OCI-LY7 (cell line): ENCODE data around the gene TFG.

Source experiments
- EZH2phosphoT487 ChIP-seq: fragments of 200-600 bp; sonication (generic); IDR thresholded peaks from 2 replicates; pipeline ENCODE4 v1.6.1; 2018; ENCODE audit warnings: low read depth, borderline replicate concordance, mild to moderate bottlenecking, mixed run types, antibody characterized with exemption, low read length, moderate library complexity, mixed read lengths
- TF ChIP-seq, protein P1 (sequence below): fragments of 200-600 bp; sonication (generic); conservative IDR thresholded peaks from 2 replicates; pipeline ENCODE4 v1.5.1; 2014; ENCODE audit warnings: mild to moderate bottlenecking, antibody characterized with exemption, low read length, moderate library complexity, mixed read lengths

- TF ChIP-seq, protein P1, sequence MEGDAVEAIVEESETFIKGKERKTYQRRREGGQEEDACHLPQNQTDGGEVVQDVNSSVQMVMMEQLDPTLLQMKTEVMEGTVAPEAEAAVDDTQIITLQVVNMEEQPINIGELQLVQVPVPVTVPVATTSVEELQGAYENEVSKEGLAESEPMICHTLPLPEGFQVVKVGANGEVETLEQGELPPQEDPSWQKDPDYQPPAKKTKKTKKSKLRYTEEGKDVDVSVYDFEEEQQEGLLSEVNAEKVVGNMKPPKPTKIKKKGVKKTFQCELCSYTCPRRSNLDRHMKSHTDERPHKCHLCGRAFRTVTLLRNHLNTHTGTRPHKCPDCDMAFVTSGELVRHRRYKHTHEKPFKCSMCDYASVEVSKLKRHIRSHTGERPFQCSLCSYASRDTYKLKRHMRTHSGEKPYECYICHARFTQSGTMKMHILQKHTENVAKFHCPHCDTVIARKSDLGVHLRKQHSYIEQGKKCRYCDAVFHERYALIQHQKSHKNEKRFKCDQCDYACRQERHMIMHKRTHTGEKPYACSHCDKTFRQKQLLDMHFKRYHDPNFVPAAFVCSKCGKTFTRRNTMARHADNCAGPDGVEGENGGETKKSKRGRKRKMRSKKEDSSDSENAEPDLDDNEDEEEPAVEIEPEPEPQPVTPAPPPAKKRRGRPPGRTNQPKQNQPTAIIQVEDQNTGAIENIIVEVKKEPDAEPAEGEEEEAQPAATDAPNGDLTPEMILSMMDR = no peak
- TF ChIP-seq EZH2phosphoT487 = no peak
Observed at GRCh38 chr3:100781301-100781700, 72.0 kb downstream of the TFG start.
